NCI-H748 (cell line): ENCODE measurements around the gene NR1H4.
"Not testable (repeated sequence)": the region's sequence is repeated elsewhere in the genome, so short reads cannot be mapped to it uniquely, and the experiment has no call there.

Experiments
- DNase-seq: peaks from one replicate; lab custom pipeline; 2025; ENCODE audit not compliant: unreplicated experiment; lab: John Stamatoyannopoulos, UW

The NR1H4 gene

DNA sequence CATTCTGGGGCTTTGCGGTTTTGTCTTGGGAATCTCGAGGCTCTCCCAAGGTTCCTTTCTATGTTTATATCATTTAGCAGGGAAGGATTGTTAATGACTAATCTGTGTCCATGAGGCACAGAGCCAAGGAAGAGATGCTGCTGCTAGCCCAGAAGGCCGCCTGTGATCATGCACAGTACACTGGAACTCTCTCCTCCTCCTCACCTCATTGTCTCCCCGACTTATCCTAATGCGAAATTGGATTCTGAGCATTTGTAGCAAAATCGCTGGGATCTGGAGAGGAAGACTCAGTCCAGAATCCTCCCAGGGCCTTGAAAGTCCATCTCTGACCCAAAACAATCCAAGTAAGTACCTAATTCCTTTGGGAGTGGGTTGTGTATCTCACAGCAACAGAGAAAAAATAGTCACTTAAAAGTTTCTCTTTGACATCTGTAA lies at the start of gene NR1H4:
Gene NR1H4, plus strand, starts transcription at position 151 of the 435 bp plus-strand sequence. CDS start 19,458 bp downstream, outside the sequence.
- DNase-seq, result no peak

GRCh38 chr12:100426145-100426544 lies 47.5 kb upstream of the NR1H4 start:
- DNase-seq, result no peak

GRCh38 chr12:100427078-100427477 lies 46.6 kb upstream of the NR1H4 start:
- DNase-seq, result no peak

DNA sequence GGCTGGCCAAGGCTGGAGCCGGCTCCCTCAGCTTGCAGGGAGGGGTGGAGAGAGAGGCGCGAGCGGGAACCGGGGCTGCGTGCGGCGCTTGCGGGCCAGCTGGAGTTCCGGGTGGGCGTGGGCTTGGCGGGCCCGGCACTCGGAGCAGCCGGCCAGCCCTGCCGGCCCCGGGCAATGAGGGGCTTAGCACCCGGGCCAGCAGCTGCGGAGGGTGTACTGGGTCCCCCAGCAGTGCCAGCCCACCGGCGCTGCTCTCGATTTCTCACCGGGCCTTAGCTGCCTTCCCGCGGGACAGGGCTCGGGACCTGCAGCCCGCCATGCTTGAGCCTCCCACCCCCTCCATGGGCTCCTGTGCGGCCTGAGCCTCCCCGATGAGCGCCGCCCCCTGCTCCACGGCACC lies 43.4 kb upstream of the NR1H4 start:
- not testable (repeated sequence) for DNase-seq

GRCh38 chr12:100433701-100434100 lies 40.0 kb upstream of the NR1H4 start:
- DNase-seq, result no peak

DNA sequence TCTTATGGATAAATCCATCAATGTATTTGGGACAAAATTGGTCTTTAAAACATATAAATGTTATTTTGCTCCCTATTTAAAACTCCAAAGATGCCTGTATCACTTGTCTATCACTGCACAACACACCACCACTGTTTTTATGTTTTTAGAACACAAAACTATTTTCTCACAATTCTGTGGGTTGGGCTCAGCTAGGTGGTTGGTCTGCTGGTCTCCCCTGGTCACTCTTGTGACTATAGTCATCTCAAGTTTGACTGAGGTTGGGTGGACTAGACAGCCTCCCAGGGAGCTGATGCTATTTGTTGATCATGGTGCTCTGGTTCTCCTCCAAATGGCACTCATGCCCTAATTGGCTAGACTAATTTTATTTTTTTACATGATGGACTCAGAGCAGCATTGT lies 39.5 kb upstream of the NR1H4 start:
- no peak for DNase-seq

- DNase-seq, result no peak
Observed at GRCh38 chr12:100435957-100436356, 37.7 kb upstream of the NR1H4 start.

DNA sequence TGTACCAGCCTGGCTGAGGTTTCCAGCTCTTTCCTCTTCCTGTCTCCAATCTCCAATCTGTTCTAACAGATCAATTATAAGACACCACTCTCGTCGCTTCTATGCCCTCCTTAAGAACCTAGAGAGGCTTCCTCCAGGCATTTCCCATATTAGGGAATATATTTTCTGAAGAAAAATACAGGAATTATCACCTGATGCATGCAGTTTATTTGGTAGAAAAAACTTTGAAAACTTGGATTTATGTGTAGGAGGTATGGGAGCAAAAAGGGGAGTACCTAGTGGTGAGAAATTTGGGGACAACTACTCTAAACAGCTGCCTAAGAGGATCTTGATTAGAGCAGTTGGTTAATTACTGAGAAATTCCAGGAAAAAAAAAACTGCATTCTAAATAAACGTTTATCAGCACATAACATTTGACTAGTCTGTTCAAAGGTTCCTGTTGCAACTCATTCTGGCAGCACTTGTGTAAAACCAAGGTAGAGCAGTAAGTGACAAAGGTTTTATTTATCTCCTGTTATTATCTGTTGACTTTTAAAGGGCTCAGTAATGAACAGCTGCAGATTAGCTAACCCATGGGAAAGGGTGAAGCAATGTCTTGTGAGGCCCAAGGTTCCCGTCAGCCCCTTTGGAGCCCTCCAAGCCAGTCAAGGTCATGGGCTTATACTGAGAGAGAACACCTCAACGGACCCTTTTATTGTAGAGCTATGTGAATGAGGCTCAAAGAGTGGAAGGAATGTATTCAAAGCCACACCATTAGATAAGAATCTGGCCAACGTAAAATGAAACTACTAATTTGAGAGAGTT lies 36.4 kb upstream of the NR1H4 start:
- no peak for DNase-seq

GRCh38 chr12:100439797-100440196 lies 33.9 kb upstream of the NR1H4 start:
- no peak for DNase-seq

- DNase-seq, result no peak
Observed at GRCh38 chr12:100442403-100442802, 31.3 kb upstream of the NR1H4 start.

GRCh38 chr12:100443434-100443833 lies 30.2 kb upstream of the NR1H4 start:
- DNase-seq, result no peak

GRCh38 chr12:100445081-100445481 lies 28.6 kb upstream of the NR1H4 start:
- DNase-seq, result no peak

DNA sequence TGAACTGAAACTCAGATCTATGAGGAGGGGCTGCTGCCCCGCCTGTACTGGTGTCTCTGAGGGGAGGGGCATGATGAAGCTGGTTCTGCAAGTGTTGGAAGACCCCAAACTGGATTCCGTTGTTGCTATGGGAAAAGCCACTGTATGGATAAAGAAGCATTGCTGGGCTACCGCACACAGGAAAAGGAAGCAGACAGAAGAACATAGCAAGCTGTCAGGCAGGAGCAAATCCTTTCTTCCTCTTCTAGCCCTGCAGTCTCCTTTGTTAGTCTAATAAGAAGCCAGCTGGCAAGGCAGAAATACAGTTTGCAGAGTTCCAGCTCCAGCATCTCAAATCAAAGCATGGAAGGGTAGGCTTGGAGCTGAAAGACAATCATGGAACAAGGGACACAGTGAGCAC lies 26.3 kb upstream of the NR1H4 start:
- DNase-seq, result peak; percentile 11

- peak; percentile 22 for DNase-seq
Observed at GRCh38 chr12:100448656-100449055, 25.0 kb upstream of the NR1H4 start.

GRCh38 chr12:100450735-100451134 lies 22.9 kb upstream of the NR1H4 start:
- DNase-seq, result no peak

DNA sequence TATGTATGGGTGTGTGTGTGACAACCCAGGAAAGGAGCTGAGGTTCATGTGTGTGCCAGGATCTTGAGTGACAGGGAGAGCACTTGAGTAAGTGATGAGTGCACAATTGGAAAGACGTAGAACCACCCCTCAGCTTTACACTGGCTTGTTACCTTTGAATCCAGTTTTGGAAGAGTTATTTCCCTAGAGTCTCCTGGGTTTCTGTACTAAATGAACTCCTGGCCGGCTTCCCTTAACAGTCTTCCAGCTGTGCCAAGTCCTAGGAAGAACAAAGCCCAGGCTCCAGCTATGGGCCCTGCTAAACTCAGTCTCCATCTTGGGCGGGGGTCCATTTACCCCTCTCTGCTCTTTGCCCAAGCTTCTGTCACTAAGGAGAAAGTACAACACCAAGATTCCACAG lies 19.7 kb upstream of the NR1H4 start:
- no peak for DNase-seq

DNA sequence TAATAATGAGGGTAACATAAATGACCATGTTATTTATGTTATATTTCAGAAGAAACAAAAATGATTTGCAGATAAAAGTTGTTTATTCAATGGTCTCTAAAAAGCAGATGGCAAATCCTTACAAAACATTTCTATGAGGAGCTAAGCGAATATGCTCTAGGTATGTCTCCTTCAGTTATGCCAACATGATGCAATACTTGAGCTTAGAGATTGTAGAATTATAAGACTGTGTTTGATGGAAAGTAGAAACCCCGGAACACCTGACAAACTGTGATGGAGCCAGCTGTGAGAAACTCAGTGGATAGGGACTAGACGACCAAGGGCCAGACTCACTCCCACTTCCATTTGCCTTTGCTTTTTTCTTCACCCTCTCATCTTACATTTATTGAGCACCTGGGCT lies 17.8 kb upstream of the NR1H4 start:
- no peak for DNase-seq

- no peak for DNase-seq
Observed at GRCh38 chr12:100458191-100458590, 15.5 kb upstream of the NR1H4 start.

- no peak for DNase-seq
Observed at GRCh38 chr12:100460702-100461101, 13.0 kb upstream of the NR1H4 start.

DNA sequence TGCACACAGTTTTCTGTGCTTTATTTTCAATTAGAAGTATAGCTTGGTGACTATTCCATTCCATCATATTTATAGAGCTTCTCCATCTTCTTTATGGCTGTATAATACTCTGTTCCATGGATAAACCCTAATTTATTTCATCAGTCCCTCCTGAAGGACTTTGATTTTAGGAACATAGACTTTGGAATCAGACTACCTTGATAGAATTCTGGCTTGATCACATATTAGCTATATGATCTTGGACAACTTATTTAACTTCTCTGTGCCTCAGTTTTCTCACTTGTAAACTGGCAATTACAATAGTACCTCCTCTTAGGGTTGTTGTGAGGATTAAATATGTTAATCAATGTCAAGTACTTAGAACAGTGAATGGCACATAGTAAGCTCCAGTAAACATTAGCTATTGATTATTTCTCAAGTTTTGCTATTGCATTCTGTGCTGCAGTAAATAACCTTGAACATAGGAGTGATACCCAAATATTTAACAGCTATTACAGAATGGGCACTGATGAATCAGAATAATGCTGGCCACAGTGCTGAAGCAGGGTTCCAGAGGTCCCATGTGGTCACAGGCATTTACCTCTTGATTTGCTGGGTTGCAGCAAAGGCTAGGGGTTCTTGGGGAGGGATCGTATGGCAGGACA lies 12.2 kb upstream of the NR1H4 start:
- DNase-seq, result no peak

DNA sequence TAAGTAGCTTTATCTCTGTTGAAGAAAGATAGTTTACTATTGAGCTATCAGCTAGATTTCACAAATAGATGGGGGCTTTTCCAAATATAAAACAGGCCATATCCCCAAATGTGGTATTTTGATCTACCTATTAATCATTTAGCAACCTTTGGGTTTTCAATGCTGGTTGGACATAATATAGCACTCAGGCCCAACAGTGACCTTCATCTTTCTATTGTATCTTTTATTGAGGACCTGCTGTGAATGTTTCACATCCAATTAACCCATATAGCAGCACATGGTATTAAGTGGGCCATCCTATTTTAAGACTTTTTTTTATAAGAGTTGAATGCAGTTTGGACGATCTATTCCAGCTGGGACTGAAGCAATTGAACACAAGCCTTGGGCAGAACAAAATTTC lies 10.0 kb upstream of the NR1H4 start:
- no peak for DNase-seq

DNA sequence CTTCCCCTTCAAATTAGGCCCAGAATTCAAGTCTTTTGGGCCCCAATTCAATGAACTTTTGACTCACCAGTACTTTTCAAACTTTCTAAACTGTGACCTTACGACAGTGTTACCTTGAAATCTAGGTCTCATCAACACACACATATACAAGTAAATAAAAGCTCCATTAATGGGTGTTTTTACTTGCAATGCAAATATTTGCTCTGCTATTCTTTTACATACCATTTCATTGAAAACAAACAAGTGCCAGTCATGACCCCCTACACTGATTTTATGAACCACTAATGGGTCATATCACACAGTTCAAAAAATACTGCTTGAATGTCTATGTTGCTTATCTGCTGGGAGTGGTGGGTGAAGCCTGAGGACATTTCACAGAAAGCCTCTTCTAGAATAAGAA lies 9.1 kb upstream of the NR1H4 start:
- no peak for DNase-seq

DNA sequence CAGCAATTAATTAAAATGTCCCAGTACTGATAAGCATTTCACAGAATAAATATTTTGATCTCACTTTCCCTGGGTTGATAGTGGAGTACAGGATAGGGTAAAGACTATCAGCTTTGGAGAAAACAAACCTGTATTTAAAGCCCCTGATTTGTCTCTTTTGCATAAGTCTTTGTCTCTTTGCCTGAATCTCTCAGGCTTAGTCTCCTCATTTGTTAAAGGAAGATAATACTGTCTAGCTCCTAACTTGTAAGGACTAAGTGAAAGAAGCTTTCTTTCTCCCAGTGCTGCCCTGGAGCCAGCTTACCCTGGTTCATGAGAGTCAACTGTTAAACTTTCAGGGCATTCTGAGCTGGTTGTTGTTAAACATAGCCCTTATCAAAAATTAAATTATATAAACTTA lies 5.5 kb upstream of the NR1H4 start:
- DNase-seq, result no peak
